ENCODE measurements around the gene SUN2. TPM values are rescaled to one million over a fixed set of nuclear protein-coding genes. Genes with fewer than 3 reads are reported as not detected.

SUN2 gene
- total RNA-seq, 1 donor from 2014 or later, result 124 TPM

GRCh38 chr22:38761202-38762162, 5.7 kb upstream of the SUN2 start:
- no peaks in the 10 kb centered on the region for H3K27me3 Mint-ChIP-seq (ENCODE audit: low read depth)
- H3K36me3 Mint-ChIP-seq (ENCODE audit: low read depth), result no peaks in the 10 kb centered on the region

GRCh38 chr22:38760477-38761201, 4.8 kb upstream of the SUN2 start:
- H3K27me3 Mint-ChIP-seq (ENCODE audit: low read depth), result no peaks in the 10 kb centered on the region

More at GRCh38 chr22:38761202-38762162, 5.7 kb upstream of the SUN2 start:
- Mint-ChIP-seq H3K9me3 (ENCODE audit: low read depth) (no peaks in the 10 kb centered on the region), H3K27ac (ENCODE audit: unreplicated experiment) (no peak overlapping the region), H3K4me1 (ENCODE audit: low read depth) (peaks cover 25% of the 10 kb centered on the region), H3K4me3 (ENCODE audit: unreplicated experiment) (no peak overlapping the region)
- no peak for DNase-seq (ENCODE audit: low spot score)
- TF ChIP-seq, protein P1, sequence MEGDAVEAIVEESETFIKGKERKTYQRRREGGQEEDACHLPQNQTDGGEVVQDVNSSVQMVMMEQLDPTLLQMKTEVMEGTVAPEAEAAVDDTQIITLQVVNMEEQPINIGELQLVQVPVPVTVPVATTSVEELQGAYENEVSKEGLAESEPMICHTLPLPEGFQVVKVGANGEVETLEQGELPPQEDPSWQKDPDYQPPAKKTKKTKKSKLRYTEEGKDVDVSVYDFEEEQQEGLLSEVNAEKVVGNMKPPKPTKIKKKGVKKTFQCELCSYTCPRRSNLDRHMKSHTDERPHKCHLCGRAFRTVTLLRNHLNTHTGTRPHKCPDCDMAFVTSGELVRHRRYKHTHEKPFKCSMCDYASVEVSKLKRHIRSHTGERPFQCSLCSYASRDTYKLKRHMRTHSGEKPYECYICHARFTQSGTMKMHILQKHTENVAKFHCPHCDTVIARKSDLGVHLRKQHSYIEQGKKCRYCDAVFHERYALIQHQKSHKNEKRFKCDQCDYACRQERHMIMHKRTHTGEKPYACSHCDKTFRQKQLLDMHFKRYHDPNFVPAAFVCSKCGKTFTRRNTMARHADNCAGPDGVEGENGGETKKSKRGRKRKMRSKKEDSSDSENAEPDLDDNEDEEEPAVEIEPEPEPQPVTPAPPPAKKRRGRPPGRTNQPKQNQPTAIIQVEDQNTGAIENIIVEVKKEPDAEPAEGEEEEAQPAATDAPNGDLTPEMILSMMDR (IDR thresholded peaks at IDR 0.05), result no peak

GRCh38 chr22:38759005-38759404, 3.2 kb upstream of the SUN2 start:
- Mint-ChIP-seq H3K9me3 (ENCODE audit: low read depth) (no peaks in the 10 kb centered on the region), H3K4me3 (ENCODE audit: unreplicated experiment) (no peak overlapping the region), H3K4me1 (ENCODE audit: low read depth) (peaks cover 33% of the 10 kb centered on the region), H3K27me3 (ENCODE audit: low read depth) (no peaks in the 10 kb centered on the region), H3K27ac (ENCODE audit: unreplicated experiment) (no peak overlapping the region), H3K36me3 (ENCODE audit: low read depth) (no peaks in the 10 kb centered on the region)
- TF ChIP-seq, protein P1 (IDR thresholded peaks at IDR 0.05), result no peak
- DNase-seq (ENCODE audit: low spot score), result no peak

More at GRCh38 chr22:38760477-38761201, 4.8 kb upstream of the SUN2 start:
- DNase-seq (ENCODE audit: low spot score), result no peak
- Mint-ChIP-seq H3K4me3 (ENCODE audit: unreplicated experiment) (no peak overlapping the region), H3K4me1 (ENCODE audit: low read depth) (peaks cover 27% of the 10 kb centered on the region), H3K9me3 (ENCODE audit: low read depth) (no peaks in the 10 kb centered on the region), H3K36me3 (ENCODE audit: low read depth) (no peaks in the 10 kb centered on the region), H3K27ac (ENCODE audit: unreplicated experiment) (no peak overlapping the region)
- TF ChIP-seq, protein P1 (IDR thresholded peaks at IDR 0.05), result no peak

- TF ChIP-seq, protein P1 (IDR thresholded peaks at IDR 0.05), result no peak
- DNase-seq (ENCODE audit: low spot score), result no peak
- H3K36me3 Mint-ChIP-seq (ENCODE audit: low read depth), result no peaks in the 10 kb centered on the region
- H3K4me3 Mint-ChIP-seq (ENCODE audit: unreplicated experiment), result no peak overlapping the region
- H3K4me1 Mint-ChIP-seq (ENCODE audit: low read depth), result peaks cover 34% of the 10 kb centered on the region
- no peaks in the 10 kb centered on the region for H3K9me3 Mint-ChIP-seq (ENCODE audit: low read depth)
- H3K27ac Mint-ChIP-seq (ENCODE audit: unreplicated experiment), result no peak overlapping the region
- H3K27me3 Mint-ChIP-seq (ENCODE audit: low read depth), result no peaks in the 10 kb centered on the region
These were observed 2.6 kb upstream of the SUN2 start for GRCh38 chr22:38758276-38758945.

DNA sequence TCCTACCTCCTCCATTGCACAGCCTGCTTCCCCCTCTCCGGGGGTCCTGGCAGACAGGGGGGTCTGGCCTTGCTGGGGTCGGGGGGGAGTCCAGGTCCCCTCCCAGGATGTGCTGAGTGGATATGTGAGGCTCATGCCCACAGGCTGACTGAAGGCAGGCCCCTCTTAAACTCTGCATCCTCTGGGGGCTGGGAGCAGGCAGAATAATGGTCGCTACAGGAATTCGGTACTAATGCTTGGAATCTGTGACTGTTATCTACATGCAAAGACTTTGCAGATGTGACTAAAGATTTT, 1.6 kb upstream of the SUN2 start:
- H3K27ac Mint-ChIP-seq (ENCODE audit: unreplicated experiment), result no peak overlapping the region
- peaks cover 35% of the 10 kb centered on the region for H3K4me1 Mint-ChIP-seq (ENCODE audit: low read depth)
- TF ChIP-seq, protein P1 (IDR thresholded peaks at IDR 0.05), result no peak
- no peaks in the 10 kb centered on the region for H3K27me3 Mint-ChIP-seq (ENCODE audit: low read depth)
- DNase-seq (ENCODE audit: low spot score), result no peak
- no peaks in the 10 kb centered on the region for H3K9me3 Mint-ChIP-seq (ENCODE audit: low read depth)
- H3K36me3 Mint-ChIP-seq (ENCODE audit: low read depth), result peaks cover 3% of the 10 kb centered on the region
- H3K4me3 Mint-ChIP-seq (ENCODE audit: unreplicated experiment), result no peak overlapping the region

Measured in chondrocyte (in vitro differentiated cells).